Cerebellar nuclear complex (tissue), 1 donor: ENCODE results near the gene ZNF438.
"Not testable (repeated sequence)": the region's sequence is repeated elsewhere in the genome, so short reads cannot be mapped to it uniquely, and the experiment has no call there.

Experiments used
- DNase-seq, 2 experiments: peaks; one replicate each; lab custom pipeline; 2025; lab: John Stamatoyannopoulos, UW

Gene ZNF438

DNA sequence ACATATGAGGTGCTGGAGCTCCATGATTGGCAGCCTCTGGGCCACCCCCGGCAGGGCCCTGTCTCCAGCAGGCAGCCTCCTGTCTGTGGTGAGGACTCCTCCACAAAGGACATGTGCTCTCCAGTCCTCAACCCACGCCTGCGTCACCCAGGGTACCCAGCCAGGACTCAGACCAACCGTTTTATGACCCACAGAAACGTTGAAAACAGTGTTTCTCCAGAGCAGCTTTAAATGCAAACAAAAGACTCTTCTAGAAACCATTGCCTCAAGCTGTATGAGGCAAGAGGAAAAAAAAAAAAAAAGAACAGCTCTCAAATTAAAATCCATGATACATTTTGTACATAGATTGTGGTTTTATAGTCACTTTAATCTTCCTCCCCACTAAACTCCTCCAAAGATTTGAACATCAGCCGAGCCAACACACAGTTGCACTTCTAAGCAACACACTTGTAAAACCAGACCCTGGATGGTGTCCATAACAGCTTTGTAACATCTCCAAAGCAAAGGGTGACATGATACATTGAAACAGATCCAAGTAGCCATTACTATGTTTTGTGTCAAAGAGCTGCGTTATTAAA is 227.1 kb downstream of the ZNF438 start:
- DNase-seq, result no peak

DNA sequence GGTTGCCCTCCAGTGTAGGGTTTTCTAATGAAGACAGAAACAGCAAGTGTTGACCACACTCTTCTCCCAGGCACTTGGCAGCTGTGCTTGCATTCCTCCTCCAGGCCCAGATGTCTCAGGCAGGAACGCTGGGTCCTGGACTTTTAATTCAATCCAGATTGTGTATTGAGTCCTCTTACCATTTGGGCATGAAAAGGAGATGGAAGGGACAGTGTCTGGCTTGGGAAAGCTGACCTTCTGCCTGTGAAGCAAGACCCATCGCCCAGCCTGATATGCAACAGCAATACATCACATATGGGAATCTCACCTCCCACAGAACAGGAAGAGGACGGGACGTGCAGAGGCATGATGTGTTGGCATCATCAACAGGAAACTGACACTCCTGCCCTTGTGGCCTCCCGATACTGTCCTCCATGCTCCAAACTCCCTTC is 227.8 kb downstream of the ZNF438 start:
- DNase-seq, result no peak

DNA sequence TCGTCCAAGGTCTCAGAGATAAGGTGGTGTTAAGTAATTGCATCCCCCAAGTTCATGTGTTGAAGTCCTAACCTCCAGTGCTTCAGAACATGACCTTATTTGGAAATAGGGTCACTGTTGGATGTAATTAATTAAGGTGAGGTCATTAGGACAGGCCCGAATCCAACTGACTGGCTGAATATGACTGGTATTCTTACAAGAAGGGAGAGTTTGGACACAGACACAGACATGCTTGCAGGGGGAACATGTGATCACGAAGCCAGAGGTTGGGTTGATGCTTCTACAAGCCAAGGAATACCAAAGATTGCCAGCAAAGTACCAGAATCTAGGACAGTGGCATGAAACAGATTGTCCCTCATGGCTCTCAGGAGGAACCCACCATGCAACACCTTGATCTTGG is 228.6 kb downstream of the ZNF438 start:
- no peak for DNase-seq

DNA sequence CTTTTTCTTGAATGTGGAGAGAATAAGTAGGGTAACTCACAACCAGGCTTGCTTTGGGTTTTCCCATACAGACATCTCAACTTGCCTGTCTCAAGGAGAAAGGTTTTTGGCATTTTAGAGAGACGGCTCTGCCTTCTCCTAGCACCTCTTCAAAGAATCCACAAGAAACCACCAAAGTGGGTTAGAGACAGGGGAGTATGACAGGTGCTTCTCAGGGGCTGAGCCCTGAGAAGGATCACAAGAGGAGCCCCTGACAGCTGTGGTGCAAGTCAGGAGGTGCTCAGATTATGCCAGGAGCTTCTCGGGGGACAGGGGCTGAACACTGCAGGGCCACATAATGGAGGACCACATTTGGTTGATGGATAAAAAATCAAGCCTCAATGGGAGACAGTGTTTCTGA is 231.3 kb downstream of the ZNF438 start:
- no peak for DNase-seq

DNA sequence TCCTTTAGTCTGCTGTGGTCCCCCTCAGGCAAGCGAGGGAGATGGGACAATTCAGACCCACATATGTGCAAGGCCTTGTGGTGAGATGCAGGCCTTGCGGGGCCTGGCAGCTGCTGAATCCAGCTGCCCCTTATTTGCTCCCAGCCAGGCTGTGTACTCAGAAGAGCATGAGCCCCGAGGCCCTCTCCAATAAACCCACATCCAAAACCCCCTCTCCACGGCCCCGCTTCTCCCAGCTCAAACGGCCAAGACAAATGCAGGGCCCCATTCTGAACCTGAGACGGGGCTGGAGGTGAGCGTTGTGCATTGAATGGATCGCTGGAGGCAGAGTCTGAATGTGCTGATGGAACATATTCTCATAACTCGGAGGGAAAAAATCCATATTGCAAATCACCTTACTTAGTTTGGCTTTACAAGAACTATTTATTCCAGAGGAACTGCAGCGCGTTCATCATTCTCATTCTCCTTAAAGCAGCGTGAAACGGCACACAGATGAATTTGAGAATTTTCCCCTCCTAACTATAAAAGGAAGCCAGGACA is 232.9 kb downstream of the ZNF438 start:
- DNase-seq, result no peak

DNA sequence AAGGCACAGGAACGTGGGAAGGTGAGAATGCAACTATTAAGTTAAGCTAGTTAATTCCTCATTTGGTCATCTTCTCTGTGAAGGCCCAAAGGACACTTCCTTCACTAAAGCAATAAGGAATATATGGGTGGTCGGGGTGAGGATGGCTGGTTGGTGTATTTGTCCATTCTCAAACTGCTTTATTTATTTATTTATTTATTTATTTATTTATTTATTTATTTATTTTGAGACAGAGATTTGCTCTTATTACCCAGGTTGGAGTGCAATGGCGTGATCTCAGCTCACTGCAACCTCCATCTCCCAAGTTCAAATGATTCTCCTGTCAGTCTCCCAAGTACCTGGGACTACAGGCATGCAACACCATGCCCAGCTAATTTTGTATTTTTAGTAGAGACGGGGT is 236.6 kb downstream of the ZNF438 start:
- not testable (repeated sequence) for DNase-seq
